A549 (cell line): Measurements from ENCODE around the gene USP32. TPM values are rescaled to one million over a fixed set of nuclear protein-coding genes. Genes with fewer than 3 reads are reported as not detected.
A peak's percentile ranks its signal among the peaks of the same experiment; 100 is the strongest.

Experiments
- ATAC-seq, 2 experiments: fragments of 200-7000 bp in 1 of 2; fragments of >200 bp in 1 of 2; cut with Nextera tagmentation in 1 of 2; cut with Tn5 transposase in 1 of 2; 3 replicates each; pipeline versions ENCODE4 v1.8.0 to v1.9.1; 2018 to 2020; ENCODE audit warnings: mild to moderate bottlenecking in 1 of 2, moderate library complexity in 1 of 2
- CTCF ChIA-PET: fragments of 300-600 bp; sonication (Branson Sonifier 250); formaldehyde crosslinking; extraction: SDS; loops from one replicate; lab custom pipeline; 2021; ENCODE audit warnings: antibody characterized with exemption, inconsistent platforms; lab: Yijun Ruan, JAX
- POLR2A ChIA-PET: fragments of 350-600 bp; formaldehyde crosslinking; extraction: SDS; loops from one replicate; lab custom pipeline; 2021; ENCODE audit warnings: antibody characterized with exemption, inconsistent platforms; lab: Yijun Ruan, JAX
- DNase-seq, 2 experiments: peaks; one replicate each; pipeline versions ENCODE4 v3.0.0 to v3.0.0-alpha.2; 2011 to 2016; ENCODE audit warnings: low read depth in 1 of 2, low spot score in 1 of 2
- FAIRE-seq: peaks from 2 replicates; lab custom pipeline; 2011; peaks lifted over from hg19 to GRCh38; lab: Jason Lieb, UNC
- H3K27ac ChIP-seq, 2 experiments: fragments of >200 bp; sonication (Bioruptor Twin); formaldehyde crosslinking; 3 replicates each; pipeline ENCODE4 v1.5.1; 2016 to 2017
- H3K4me1 ChIP-seq: fragments of >200 bp; sonication (Bioruptor Twin); formaldehyde crosslinking; 3 replicates; pipeline ENCODE4 v1.6.1; 2016
- H3K4me2 ChIP-seq: fragments of >200 bp; sonication (Bioruptor Twin); formaldehyde crosslinking; 3 replicates; pipeline ENCODE4 v1.6.1; 2016
- H3K4me3 ChIP-seq: fragments of >200 bp; sonication (Bioruptor Twin); formaldehyde crosslinking; 3 replicates; pipeline ENCODE4 v1.5.1; 2016
- H3K9me3 ChIP-seq: fragments of >200 bp; sonication (Bioruptor Twin); formaldehyde crosslinking; 3 replicates; pipeline ENCODE4 v1.6.1; 2016
- CEBPB ChIP-seq, 2 experiments: fragments of >200 bp in 1 of 2; sonication (Bioruptor Twin) in 1 of 2; formaldehyde crosslinking in 1 of 2; IDR thresholded peaks; 2 replicates each; pipeline ENCODE4 v1.6.1; 2012 to 2016
- ELK1 ChIP-seq: fragments of 150-350 bp; IDR thresholded peaks from 2 replicates; pipeline ENCODE4 v1.6.1; 2014; ENCODE audit warnings: low read depth, mild to moderate bottlenecking, low read length
- EP300 ChIP-seq, 2 experiments: fragments of >200 bp; sonication (Bioruptor Twin); formaldehyde crosslinking; IDR thresholded peaks; 2 replicates in 1 of 2; 3 replicates in 1 of 2; pipeline ENCODE4 v1.6.1; 2016 to 2017
- ESRRA ChIP-seq: fragments of 150-350 bp; IDR thresholded peaks from 2 replicates; pipeline ENCODE4 v1.6.1; 2014; ENCODE audit warnings: mild to moderate bottlenecking, low read length, borderline replicate concordance
- FOSB ChIP-seq: fragments of 250-450 bp; sonication (Bioruptor Pico); IDR thresholded peaks from 2 replicates; pipeline ENCODE4 v1.5.0; 2020; ENCODE audit warnings: mild to moderate bottlenecking, moderate library complexity
- GATA3 ChIP-seq: IDR thresholded peaks from 2 replicates; pipeline ENCODE4 v1.6.1; 2012; ENCODE audit warnings: borderline replicate concordance
- HDAC2 ChIP-seq: fragments of 200-600 bp; sonication (generic); IDR thresholded peaks from 2 replicates; pipeline ENCODE4 v1.6.1; 2016
- HES2 ChIP-seq: fragments of >200 bp; sonication (Bioruptor Twin); formaldehyde crosslinking; IDR thresholded peaks from 2 replicates; pipeline ENCODE4 v1.6.1; 2016
- HOXA7 ChIP-seq: fragments of 250-450 bp; sonication (Bioruptor Pico); IDR thresholded peaks from 2 replicates; pipeline ENCODE4 v1.5.0; 2020; ENCODE audit warnings: mild to moderate bottlenecking, moderate library complexity
- HOXB5 ChIP-seq: fragments of 250-450 bp; sonication (Bioruptor Pico); IDR thresholded peaks from 2 replicates; pipeline ENCODE4 v1.5.0; 2020; ENCODE audit warnings: mild to moderate bottlenecking, moderate library complexity
- JUN ChIP-seq, 2 experiments: fragments of >200 bp; sonication (Bioruptor Twin); formaldehyde crosslinking; IDR thresholded peaks; 2 replicates in 1 of 2; 3 replicates in 1 of 2; pipeline ENCODE4 v1.6.1; 2016 to 2017
- JUNB ChIP-seq: fragments of >200 bp; sonication (Bioruptor Twin); formaldehyde crosslinking; IDR thresholded peaks from 2 replicates; pipeline ENCODE4 v1.6.1; 2016
- KDM1A ChIP-seq: fragments of 200-600 bp; sonication (generic); IDR thresholded peaks from 2 replicates; pipeline ENCODE4 v1.6.1; 2016; ENCODE audit warnings: low read depth, mild to moderate bottlenecking
- KDM5A ChIP-seq: fragments of 200-600 bp; sonication (generic); IDR thresholded peaks from 2 replicates; pipeline ENCODE4 v1.6.1; 2016; ENCODE audit warnings: antibody characterized with exemption, mild to moderate bottlenecking
- MAZ ChIP-seq: fragments of 150-350 bp; IDR thresholded peaks from 2 replicates; pipeline ENCODE4 v1.6.1; 2014; ENCODE audit warnings: antibody characterized with exemption, low read depth, low read length, borderline replicate concordance
- MYC ChIP-seq: IDR thresholded peaks from 2 replicates; pipeline ENCODE4 v1.6.1; 2012; ENCODE audit warnings: mild to moderate bottlenecking, inconsistent platforms, low read length, improper control_type of control experiment, borderline replicate concordance
- NR3C1 ChIP-seq: fragments of >200 bp; sonication (Bioruptor Twin); formaldehyde crosslinking; IDR thresholded peaks from 3 replicates; pipeline ENCODE4 v1.6.1; 2017
- PHF8 ChIP-seq: fragments of 200-600 bp; sonication (generic); IDR thresholded peaks from 2 replicates; pipeline ENCODE4 v1.6.1; 2016; ENCODE audit warnings: low read depth, mild to moderate bottlenecking, antibody characterized with exemption, moderate library complexity, borderline replicate concordance
- POLR2A ChIP-seq: IDR thresholded peaks from 2 replicates; pipeline ENCODE4 v1.6.1; 2012; ENCODE audit warnings: mild to moderate bottlenecking, low read length
- RAD21 ChIP-seq, 2 experiments: fragments of >200 bp in 1 of 2; sonication (Bioruptor Twin) in 1 of 2; formaldehyde crosslinking in 1 of 2; IDR thresholded peaks in 1 of 2; conservative IDR thresholded peaks in 1 of 2; 2 replicates in 1 of 2; 3 replicates in 1 of 2; pipeline ENCODE4 v1.6.1; 2012 to 2018; ENCODE audit warnings: inconsistent platforms in 1 of 2
- RFX5 ChIP-seq: fragments of 450-650 bp; IDR thresholded peaks from 2 replicates; pipeline ENCODE4 v1.7.1; 2014; ENCODE audit warnings: antibody characterized with exemption, mild to moderate bottlenecking, moderate library complexity
- RNF2 ChIP-seq: fragments of 200-600 bp; sonication (generic); IDR thresholded peaks from 2 replicates; pipeline ENCODE4 v1.6.1; 2016; ENCODE audit warnings: low read depth, mild to moderate bottlenecking, antibody characterized with exemption, moderate library complexity, borderline replicate concordance
- SMC3 ChIP-seq: fragments of >200 bp; sonication (Bioruptor Twin); formaldehyde crosslinking; IDR thresholded peaks from 3 replicates; pipeline ENCODE4 v1.6.1; 2018; ENCODE audit warnings: inconsistent platforms
- TP53 ChIP-seq: fragments of 250-450 bp; sonication (Bioruptor Pico); IDR thresholded peaks from 2 replicates; pipeline ENCODE4 v1.5.0; 2021; ENCODE audit warnings: mild to moderate bottlenecking, moderate library complexity
- WGBS: methylation state at CpG from one replicate; pipeline ENCODE4 v1.1.6; 2017; ENCODE audit errors: missing lambda C conversion rate; 5-methylcytosine and 5-hydroxymethylcytosine counted together
- polyA plus RNA-seq, 4 experiments: library from polyadenylated mRNA; depleted of rRNA in 3 of 4; stranded (reverse); fragments of >200 nt; fragmentation: RNase III in 1 of 4; extraction: RNeasy Plus Mini Kit Qiagen cat#74134 plus additional on column Dnase treatment in 1 of 4; gene quantifications; 2 replicates in 3 of 4; 3 replicates in 1 of 4; pipeline ENCODE4 v1.2.3, GENCODE V29; 2011 to 2017
- TF ChIP-seq, protein P1 (sequence below): fragments of 250-450 bp; sonication (Bioruptor Pico); IDR thresholded peaks from 2 replicates; pipeline ENCODE4 v1.5.0; 2021; ENCODE audit warnings: mild to moderate bottlenecking, moderate library complexity, borderline replicate concordance
- TF ChIP-seq, protein P2 (sequence below): fragments of 200-600 bp; sonication (generic); IDR thresholded peaks from 2 replicates; pipeline ENCODE4 v1.6.1; 2016; ENCODE audit warnings: antibody characterized with exemption, mild to moderate bottlenecking, moderate library complexity
- TF ChIP-seq, protein P3 (sequence below): IDR thresholded peaks from 2 replicates; pipeline ENCODE4 v1.6.1; 2012; ENCODE audit warnings: low read depth, borderline replicate concordance
- TF ChIP-seq, protein P4 (sequence below): fragments of >200 bp; sonication (Bioruptor Twin); formaldehyde crosslinking; IDR thresholded peaks from 3 replicates; pipeline ENCODE4 v1.5.1; 2016
- TF ChIP-seq, protein P5 (sequence below): IDR thresholded peaks from 2 replicates; pipeline ENCODE4 v1.6.1; 2012

The USP32 gene
- polyA plus RNA-seq, 2 of the 4 experiments (the other 2 are of a cell fraction) = 35.4 to 52.2 TPM

DNA sequence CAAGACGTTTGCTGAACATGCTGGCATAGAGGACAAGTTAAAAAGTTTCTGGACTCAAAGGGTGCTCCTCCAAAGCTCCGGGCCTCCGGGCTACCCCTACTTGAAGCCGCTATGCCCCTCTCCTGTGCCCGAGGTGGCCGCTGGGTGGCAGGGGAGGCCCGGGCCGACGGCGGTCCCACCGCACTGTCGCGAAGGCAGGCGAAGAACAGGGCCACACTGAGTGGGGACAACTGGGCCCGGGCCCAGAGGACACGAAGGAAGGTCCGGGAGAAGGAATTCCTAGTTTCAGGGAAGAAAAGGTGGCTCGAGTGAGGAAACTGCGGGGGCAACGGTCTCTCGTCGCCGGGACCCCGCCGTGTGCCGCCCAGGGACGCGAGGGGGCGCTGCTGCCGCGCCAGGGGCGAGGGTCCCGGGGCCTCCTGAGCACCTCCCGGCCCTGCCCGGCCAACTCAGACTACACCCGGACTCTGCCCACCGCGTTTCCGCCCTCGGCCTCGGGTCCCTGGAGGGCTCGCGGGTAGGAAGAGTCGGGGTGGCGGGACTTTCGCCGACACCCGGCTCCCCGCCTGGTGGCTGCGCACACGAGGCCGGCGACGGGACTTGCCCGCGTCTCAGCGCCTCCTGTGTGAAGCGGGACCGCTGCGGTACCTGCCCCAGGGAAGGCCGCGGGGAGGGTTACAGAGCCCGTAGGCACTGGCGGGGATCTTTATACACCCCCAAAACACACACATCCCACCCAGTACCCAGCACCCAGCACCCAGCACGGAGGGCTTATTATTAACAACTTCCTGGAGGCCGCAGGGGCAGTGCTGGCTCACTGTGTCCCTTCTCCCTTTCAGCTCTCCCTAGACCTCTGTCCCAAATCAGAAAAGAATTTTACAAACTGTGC lies 29.6 kb upstream of the USP32 start:
- whole genome bisulfite sequencing = 33% methylated on average over 38 of the region's 66 CpGs
- peak overlapping the region; percentile 44 for H3K4me3 ChIP-seq
- ATAC-seq (peak; percentile 97 to 99), DNase-seq (peak; percentile 81 to 91), FAIRE-seq (no peak)
- TF ChIP-seq, protein P1, sequence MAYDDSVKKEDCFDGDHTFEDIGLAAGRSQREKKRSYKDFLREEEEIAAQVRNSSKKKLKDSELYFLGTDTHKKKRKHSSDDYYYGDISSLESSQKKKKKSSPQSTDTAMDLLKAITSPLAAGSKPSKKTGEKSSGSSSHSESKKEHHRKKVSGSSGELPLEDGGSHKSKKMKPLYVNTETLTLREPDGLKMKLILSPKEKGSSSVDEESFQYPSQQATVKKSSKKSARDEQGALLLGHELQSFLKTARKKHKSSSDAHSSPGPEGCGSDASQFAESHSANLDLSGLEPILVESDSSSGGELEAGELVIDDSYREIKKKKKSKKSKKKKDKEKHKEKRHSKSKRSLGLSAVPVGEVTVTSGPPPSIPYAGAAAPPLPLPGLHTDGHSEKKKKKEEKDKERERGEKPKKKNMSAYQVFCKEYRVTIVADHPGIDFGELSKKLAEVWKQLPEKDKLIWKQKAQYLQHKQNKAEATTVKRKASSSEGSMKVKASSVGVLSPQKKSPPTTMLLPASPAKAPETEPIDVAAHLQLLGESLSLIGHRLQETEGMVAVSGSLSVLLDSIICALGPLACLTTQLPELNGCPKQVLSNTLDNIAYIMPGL (CRISPR knock-in tag) = peak; percentile 98
- TF ChIP-seq RFX5 (peak; percentile 29; the same call in 1 of the 2 replicates), NR3C1 (no peak), GATA3 (no peak; the same call in 1 of the 2 replicates), HOXA7 (CRISPR knock-in tag) (no peak), POLR2A (peak; percentile 23; the same call in 1 of the 2 replicates), HOXB5 (CRISPR knock-in tag) (0 out of 2 replicates have a peak, but pooled peaks have one; percentile 32), JUNB (no peak), HES2 (no peak), ELK1 (no peak), TP53 (no peak), MAZ (peak; percentile 30; the same call in 1 of the 2 replicates), HDAC2 (no peak), EP300 (IDR thresholded peaks at IDR 0.05) (no peak), ESRRA (no peak), SMC3 (peak; percentile 94), CEBPB (IDR thresholded peaks at IDR 0.05) (no peak), RNF2 (0 out of 2 replicates have a peak, but pooled peaks have one; percentile 43), MYC (peak; percentile 14; the same call in 1 of the 2 replicates), FOSB (CRISPR knock-in tag) (no peak), KDM1A (no peak), PHF8 (peak; percentile 67; the same call in 1 of the 2 replicates), KDM5A (peak; percentile 87), JUN (IDR thresholded peaks at IDR 0.05) (peak in 1 of 2 experiments; percentile 52; a peak in 1 of 5 replicates), RAD21 (conservative IDR thresholded peaks at IDR 0.05 in 1 of 2, IDR thresholded peaks at IDR 0.05 in 1 of 2) (peak; percentile 66 to 89)
- TF ChIP-seq, protein P2, sequence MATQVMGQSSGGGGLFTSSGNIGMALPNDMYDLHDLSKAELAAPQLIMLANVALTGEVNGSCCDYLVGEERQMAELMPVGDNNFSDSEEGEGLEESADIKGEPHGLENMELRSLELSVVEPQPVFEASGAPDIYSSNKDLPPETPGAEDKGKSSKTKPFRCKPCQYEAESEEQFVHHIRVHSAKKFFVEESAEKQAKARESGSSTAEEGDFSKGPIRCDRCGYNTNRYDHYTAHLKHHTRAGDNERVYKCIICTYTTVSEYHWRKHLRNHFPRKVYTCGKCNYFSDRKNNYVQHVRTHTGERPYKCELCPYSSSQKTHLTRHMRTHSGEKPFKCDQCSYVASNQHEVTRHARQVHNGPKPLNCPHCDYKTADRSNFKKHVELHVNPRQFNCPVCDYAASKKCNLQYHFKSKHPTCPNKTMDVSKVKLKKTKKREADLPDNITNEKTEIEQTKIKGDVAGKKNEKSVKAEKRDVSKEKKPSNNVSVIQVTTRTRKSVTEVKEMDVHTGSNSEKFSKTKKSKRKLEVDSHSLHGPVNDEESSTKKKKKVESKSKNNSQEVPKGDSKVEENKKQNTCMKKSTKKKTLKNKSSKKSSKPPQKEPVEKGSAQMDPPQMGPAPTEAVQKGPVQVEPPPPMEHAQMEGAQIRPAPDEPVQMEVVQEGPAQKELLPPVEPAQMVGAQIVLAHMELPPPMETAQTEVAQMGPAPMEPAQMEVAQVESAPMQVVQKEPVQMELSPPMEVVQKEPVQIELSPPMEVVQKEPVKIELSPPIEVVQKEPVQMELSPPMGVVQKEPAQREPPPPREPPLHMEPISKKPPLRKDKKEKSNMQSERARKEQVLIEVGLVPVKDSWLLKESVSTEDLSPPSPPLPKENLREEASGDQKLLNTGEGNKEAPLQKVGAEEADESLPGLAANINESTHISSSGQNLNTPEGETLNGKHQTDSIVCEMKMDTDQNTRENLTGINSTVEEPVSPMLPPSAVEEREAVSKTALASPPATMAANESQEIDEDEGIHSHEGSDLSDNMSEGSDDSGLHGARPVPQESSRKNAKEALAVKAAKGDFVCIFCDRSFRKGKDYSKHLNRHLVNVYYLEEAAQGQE = no peak
- TF ChIP-seq, protein P3, sequence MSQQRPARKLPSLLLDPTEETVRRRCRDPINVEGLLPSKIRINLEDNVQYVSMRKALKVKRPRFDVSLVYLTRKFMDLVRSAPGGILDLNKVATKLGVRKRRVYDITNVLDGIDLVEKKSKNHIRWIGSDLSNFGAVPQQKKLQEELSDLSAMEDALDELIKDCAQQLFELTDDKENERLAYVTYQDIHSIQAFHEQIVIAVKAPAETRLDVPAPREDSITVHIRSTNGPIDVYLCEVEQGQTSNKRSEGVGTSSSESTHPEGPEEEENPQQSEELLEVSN = peak; percentile 85
- TF ChIP-seq, protein P4, sequence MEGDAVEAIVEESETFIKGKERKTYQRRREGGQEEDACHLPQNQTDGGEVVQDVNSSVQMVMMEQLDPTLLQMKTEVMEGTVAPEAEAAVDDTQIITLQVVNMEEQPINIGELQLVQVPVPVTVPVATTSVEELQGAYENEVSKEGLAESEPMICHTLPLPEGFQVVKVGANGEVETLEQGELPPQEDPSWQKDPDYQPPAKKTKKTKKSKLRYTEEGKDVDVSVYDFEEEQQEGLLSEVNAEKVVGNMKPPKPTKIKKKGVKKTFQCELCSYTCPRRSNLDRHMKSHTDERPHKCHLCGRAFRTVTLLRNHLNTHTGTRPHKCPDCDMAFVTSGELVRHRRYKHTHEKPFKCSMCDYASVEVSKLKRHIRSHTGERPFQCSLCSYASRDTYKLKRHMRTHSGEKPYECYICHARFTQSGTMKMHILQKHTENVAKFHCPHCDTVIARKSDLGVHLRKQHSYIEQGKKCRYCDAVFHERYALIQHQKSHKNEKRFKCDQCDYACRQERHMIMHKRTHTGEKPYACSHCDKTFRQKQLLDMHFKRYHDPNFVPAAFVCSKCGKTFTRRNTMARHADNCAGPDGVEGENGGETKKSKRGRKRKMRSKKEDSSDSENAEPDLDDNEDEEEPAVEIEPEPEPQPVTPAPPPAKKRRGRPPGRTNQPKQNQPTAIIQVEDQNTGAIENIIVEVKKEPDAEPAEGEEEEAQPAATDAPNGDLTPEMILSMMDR = peak; percentile 100
- TF ChIP-seq, protein P5, sequence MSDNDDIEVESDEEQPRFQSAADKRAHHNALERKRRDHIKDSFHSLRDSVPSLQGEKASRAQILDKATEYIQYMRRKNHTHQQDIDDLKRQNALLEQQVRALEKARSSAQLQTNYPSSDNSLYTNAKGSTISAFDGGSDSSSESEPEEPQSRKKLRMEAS = peak; percentile 84
- H3K9me3 ChIP-seq = no peaks in the 10 kb centered on the region
- POLR2A ChIA-PET = no interaction called here
- peak overlapping the region; percentile 76 to 87 for H3K27ac ChIP-seq
- CTCF ChIA-PET = interaction anchor here (0.6 to 4.1 kb wide), 50 partner anchors 9 to 294 kb away, joined by 3 to 60 read pairs (median 3); partner anchors contain the start of genes CA4 and USP32
- peak overlapping the region; percentile 69 for H3K4me2 ChIP-seq
- H3K4me1 ChIP-seq = peaks cover 3% of the 10 kb centered on the region; the same call in 1 of the 3 replicates
